ENCODE results near the gene SMYD3.
"Not testable (repeated sequence)": the region's sequence is repeated elsewhere in the genome, so short reads cannot be mapped to it uniquely, and the experiment has no call there.

- not testable (repeated sequence) for TF ChIP-seq E2F4 (IDR thresholded peaks at IDR 0.05; ENCODE audit: low read depth, low read length); SREBF1 (IDR thresholded peaks at IDR 0.05; ENCODE audit: low read length); CBFB (IDR thresholded peaks at IDR 0.05; ENCODE audit: low read depth)
These were observed 688.7 kb downstream of the SMYD3 start for GRCh38 chr1:245818363-245818762.
